RWPE1 (cell line): ENCODE measurements around the gene ACTR1A.

Experiments used
- CTCF ChIA-PET: fragments of 350-600 bp; sonication (Branson Sonifier 250); formaldehyde crosslinking; extraction: SDS; loops from one replicate; lab custom pipeline; 2021; lab: Yijun Ruan, JAX
- POLR2A ChIA-PET: fragments of 400-600 bp; formaldehyde crosslinking; extraction: SDS; loops from one replicate; lab custom pipeline; 2020; ENCODE audit warnings: antibody characterized with exemption; ENCODE audit not compliant: low non-redundant PET; lab: Yijun Ruan, JAX
- DNase-seq: peaks from one replicate; pipeline ENCODE4 v3.0.0; 2012; ENCODE audit warnings: low spot score
- H3K27ac ChIP-seq: fragments of 450-650 bp; 2 replicates; pipeline ENCODE4 v1.5.1; 2017
- TF ChIP-seq, protein P1 (sequence below): fragments of 450-650 bp; conservative IDR thresholded peaks from 2 replicates; pipeline ENCODE4 v1.5.1; 2017; ENCODE audit warnings: low read depth, mild to moderate bottlenecking

Gene ACTR1A

DNA sequence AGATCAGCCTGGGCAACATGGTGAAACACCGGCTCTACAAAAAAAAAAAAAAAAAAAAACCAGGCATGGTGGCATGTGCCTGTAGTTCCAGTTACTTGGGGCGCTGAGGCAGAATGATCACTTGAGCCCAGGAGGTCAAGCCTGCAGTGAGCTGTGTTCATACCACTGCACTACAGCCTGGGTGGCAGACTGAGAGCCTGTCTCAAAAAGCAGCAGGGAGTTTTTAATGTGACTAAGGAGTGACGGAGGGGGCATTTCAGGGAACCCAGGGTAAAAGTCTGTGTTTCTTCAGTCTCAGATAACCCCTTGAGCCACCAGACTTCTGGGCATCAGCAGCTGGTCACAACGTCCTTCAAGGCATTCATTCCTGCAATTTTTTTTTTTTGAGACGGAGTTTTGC lies 49.0 kb downstream of the ACTR1A start:
- ChIA-PET POLR2A (interaction anchor here (0.6 to 1.0 kb wide), 3 partner anchors 8 to 41 kb away, joined by 3 to 8 read pairs (median 4); no protein-coding TSS in a partner anchor), CTCF (interaction anchor here (0.6 to 0.9 kb wide), 3 partner anchors 13 to 287 kb away, joined by 3 to 4 read pairs (median 4); no protein-coding TSS in a partner anchor)
- H3K27ac ChIP-seq, result peak overlapping the region; percentile 88
- TF ChIP-seq, protein P1, sequence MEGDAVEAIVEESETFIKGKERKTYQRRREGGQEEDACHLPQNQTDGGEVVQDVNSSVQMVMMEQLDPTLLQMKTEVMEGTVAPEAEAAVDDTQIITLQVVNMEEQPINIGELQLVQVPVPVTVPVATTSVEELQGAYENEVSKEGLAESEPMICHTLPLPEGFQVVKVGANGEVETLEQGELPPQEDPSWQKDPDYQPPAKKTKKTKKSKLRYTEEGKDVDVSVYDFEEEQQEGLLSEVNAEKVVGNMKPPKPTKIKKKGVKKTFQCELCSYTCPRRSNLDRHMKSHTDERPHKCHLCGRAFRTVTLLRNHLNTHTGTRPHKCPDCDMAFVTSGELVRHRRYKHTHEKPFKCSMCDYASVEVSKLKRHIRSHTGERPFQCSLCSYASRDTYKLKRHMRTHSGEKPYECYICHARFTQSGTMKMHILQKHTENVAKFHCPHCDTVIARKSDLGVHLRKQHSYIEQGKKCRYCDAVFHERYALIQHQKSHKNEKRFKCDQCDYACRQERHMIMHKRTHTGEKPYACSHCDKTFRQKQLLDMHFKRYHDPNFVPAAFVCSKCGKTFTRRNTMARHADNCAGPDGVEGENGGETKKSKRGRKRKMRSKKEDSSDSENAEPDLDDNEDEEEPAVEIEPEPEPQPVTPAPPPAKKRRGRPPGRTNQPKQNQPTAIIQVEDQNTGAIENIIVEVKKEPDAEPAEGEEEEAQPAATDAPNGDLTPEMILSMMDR, result no peak
- no peak for DNase-seq

DNA sequence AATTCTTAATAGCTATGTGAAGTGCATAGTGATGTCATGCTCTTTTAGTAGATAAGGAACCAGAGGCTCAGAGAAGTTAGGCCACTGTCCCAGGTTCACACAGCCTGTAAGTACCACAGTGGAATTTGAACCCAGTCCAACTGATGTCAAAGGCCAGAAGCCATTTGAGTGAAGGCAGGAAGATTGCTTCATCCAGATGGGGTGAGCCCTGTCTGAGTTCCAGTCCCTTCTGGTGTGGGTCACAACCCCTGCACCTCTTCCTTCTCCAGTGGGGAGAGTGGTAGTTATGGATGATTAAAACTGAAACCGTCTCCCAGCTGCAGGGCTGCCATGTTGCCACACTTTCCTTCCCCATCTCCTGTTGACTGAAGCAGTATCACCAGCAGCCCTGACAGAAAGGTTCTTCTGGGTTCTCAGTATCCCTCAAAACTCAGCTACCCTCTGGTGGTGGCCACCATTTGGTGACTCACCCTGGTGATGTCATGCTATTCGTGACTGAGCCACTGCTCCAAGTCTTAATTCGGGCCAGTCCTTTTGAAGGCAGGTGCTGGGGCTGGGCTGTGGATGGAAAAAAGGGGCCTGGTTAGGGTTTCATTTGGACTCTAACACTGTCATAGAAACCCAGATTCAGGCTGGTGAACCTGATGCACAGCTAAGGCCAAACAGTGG lies 49.7 kb downstream of the ACTR1A start:
- POLR2A ChIA-PET, result interaction anchor here (0.6 to 1.0 kb wide), 4 partner anchors 9 to 179 kb away, joined by 3 to 8 read pairs (median 4); no protein-coding TSS in a partner anchor
- peak; percentile 50 for DNase-seq

GRCh38 chr10:102451105-102451969 lies 51.2 kb downstream of the ACTR1A start, which contains the start of gene C10orf95:
Gene C10orf95, minus strand, starts transcription at chr10:102451543. Its CDS starts 450 bp downstream, at chr10:102451093.
- CTCF ChIA-PET, result interaction anchor here (0.6 to 1.8 kb wide), 8 partner anchors 12 to 58 kb away, joined by 3 to 9 read pairs (median 5); partner anchors contain the start of gene SUFU
- POLR2A ChIA-PET, result interaction anchor here (0.8 to 2.4 kb wide), 8 partner anchors 10 to 133 kb away, joined by 3 to 12 read pairs (median 4); partner anchors contain the start of genes CUEDC2 and FBXL15
- peak within 1 kb of the TSS; percentile 88 for H3K27ac ChIP-seq
- TF ChIP-seq, protein P1, result no peak
- peak; percentile 55 for DNase-seq

More for the DNA sequence above, 49.7 kb downstream of the ACTR1A start:
- CTCF ChIA-PET, result interaction anchor here (0.6 to 1.8 kb wide), 6 partner anchors 14 to 286 kb away, joined by 3 to 9 read pairs (median 4); no protein-coding TSS in a partner anchor
- TF ChIP-seq, protein P1, result no peak
- H3K27ac ChIP-seq, result peak overlapping the region; percentile 88

GRCh38 chr10:102450374-102451104 lies 52.0 kb downstream of the ACTR1A start:
- ChIA-PET POLR2A (interaction anchor here (0.6 to 2.4 kb wide), 9 partner anchors 10 to 133 kb away, joined by 3 to 12 read pairs (median 3); partner anchors contain the start of genes CUEDC2 and FBXL15), CTCF (interaction anchor here (0.6 to 1.6 kb wide), 5 partner anchors 18 to 72 kb away, joined by 3 to 5 read pairs (median 3); partner anchors contain the start of gene CUEDC2)
- TF ChIP-seq, protein P1, result no peak
- peak; percentile 76 for DNase-seq
- peak overlapping the region; percentile 88 for H3K27ac ChIP-seq

GRCh38 chr10:102450124-102450373 lies 52.5 kb downstream of the ACTR1A start:
- H3K27ac ChIP-seq, result peak overlapping the region; percentile 88
- no peak for DNase-seq
- POLR2A ChIA-PET, result interaction anchor here (0.7 to 2.4 kb wide), 5 partner anchors 9 to 29 kb away, joined by 3 to 12 read pairs (median 9); partner anchors contain the start of genes CUEDC2 and FBXL15
- CTCF ChIA-PET, result interaction anchor here (0.6 to 1.0 kb wide), 4 partner anchors 17 to 98 kb away, joined by 3 to 4 read pairs (median 3); partner anchors contain the start of gene CUEDC2
- TF ChIP-seq, protein P1, result no peak
